Stimulated activated CD4-positive, alpha-beta T cell treated with anti-CD3 and anti-CD28 coated beads, Interleukin-4, amount 100 ng/mL, for 24 hours (primary cell): ENCODE measurements around the gene DBH.
"Not testable (repeated sequence)": the region's sequence is repeated elsewhere in the genome, so short reads cannot be mapped to it uniquely, and the experiment has no call there.

Source experiments
- DNase-seq: peaks from one replicate; pipeline ENCODE4 v3.0.0-alpha.2; 2020

The DBH gene

GRCh38 chr9:133667759-133668450 lies 31.7 kb downstream of the DBH start:
- no peak for DNase-seq

GRCh38 chr9:133669182-133669801 lies 33.1 kb downstream of the DBH start:
- no peak for DNase-seq

- DNase-seq: no peak
These were observed 34.3 kb downstream of the DBH start for GRCh38 chr9:133670466-133670865.

- DNase-seq: no peak
These were observed 35.2 kb downstream of the DBH start for GRCh38 chr9:133671371-133671770.

GRCh38 chr9:133672503-133673257 lies 36.5 kb downstream of the DBH start:
- no peak for DNase-seq

- no peak for DNase-seq
These were observed 37.1 kb downstream of the DBH start for GRCh38 chr9:133673258-133673655.

GRCh38 chr9:133674091-133674490 lies 37.9 kb downstream of the DBH start:
- DNase-seq: no peak

- not testable (repeated sequence) for DNase-seq
These were observed 39.6 kb downstream of the DBH start for GRCh38 chr9:133675796-133676195.

GRCh38 chr9:133676450-133676849 lies 40.3 kb downstream of the DBH start:
- DNase-seq: no peak

- peak; percentile 63 for DNase-seq
These were observed 41.2 kb downstream of the DBH start for GRCh38 chr9:133677126-133678010.

- DNase-seq: no peak
These were observed 42.9 kb downstream of the DBH start for GRCh38 chr9:133679056-133679455.

GRCh38 chr9:133679466-133680061 lies 43.4 kb downstream of the DBH start:
- DNase-seq: no peak

- DNase-seq: no peak
These were observed 44.2 kb downstream of the DBH start for GRCh38 chr9:133680250-133680975.

- DNase-seq: no peak
These were observed 45.0 kb downstream of the DBH start for GRCh38 chr9:133680976-133681657.

GRCh38 chr9:133681658-133682306 lies 45.6 kb downstream of the DBH start:
- no peak for DNase-seq

- DNase-seq: no peak
These were observed 46.8 kb downstream of the DBH start for GRCh38 chr9:133682818-133683585.

- DNase-seq: peak; percentile 48
These were observed 47.5 kb downstream of the DBH start for GRCh38 chr9:133683586-133684120.

- DNase-seq: no peak
These were observed 48.2 kb downstream of the DBH start for GRCh38 chr9:133684121-133684935.

GRCh38 chr9:133684936-133685361 lies 48.8 kb downstream of the DBH start:
- no peak for DNase-seq
